ENCODE results near the gene ALDH1A2. TPM values are rescaled to one million over a fixed set of nuclear protein-coding genes. Genes with fewer than 3 reads are reported as not detected.
A peak's percentile ranks its signal among the peaks of the same experiment; 100 is the strongest.
"Not testable (repeated sequence)": the region's sequence is repeated elsewhere in the genome, so short reads cannot be mapped to it uniquely, and the experiment has no call there.

ALDH1A2 gene
- 6.1 TPM for total RNA-seq

GRCh38 chr15:58065445-58066041 is at the start of gene ALDH1A2:
Gene ALDH1A2 (minus strand): TSS chr15:58065711. CDS start chr15:58065650, 61 bp downstream.
- no peak for DNase-seq

GRCh38 chr15:58114812-58115211 is 49.3 kb upstream of the ALDH1A2 start:
- DNase-seq: no peak

- no peak for DNase-seq
These were observed 48.9 kb upstream of the ALDH1A2 start for GRCh38 chr15:58114388-58114787.

- DNase-seq: not testable (repeated sequence)
These were observed 47.8 kb upstream of the ALDH1A2 start for GRCh38 chr15:58113358-58113757.

GRCh38 chr15:58111718-58112104 is 46.2 kb upstream of the ALDH1A2 start:
- no peak for DNase-seq

GRCh38 chr15:58110999-58111717 is 45.6 kb upstream of the ALDH1A2 start:
- DNase-seq: no peak

GRCh38 chr15:58109419-58109818 is 43.9 kb upstream of the ALDH1A2 start:
- DNase-seq: no peak

- no peak for DNase-seq
These were observed 42.6 kb upstream of the ALDH1A2 start for GRCh38 chr15:58108117-58108516.

GRCh38 chr15:58103482-58103881 is 38.0 kb upstream of the ALDH1A2 start:
- no peak for DNase-seq

- no peak for DNase-seq
These were observed 31.1 kb upstream of the ALDH1A2 start for GRCh38 chr15:58096529-58097084.

GRCh38 chr15:58095415-58095814 is 29.9 kb upstream of the ALDH1A2 start:
- DNase-seq: no peak

- DNase-seq: no peak
These were observed 22.4 kb upstream of the ALDH1A2 start for GRCh38 chr15:58087871-58088270.

- no peak for DNase-seq
These were observed 21.0 kb upstream of the ALDH1A2 start for GRCh38 chr15:58086491-58086890.

- DNase-seq: no peak
These were observed 18.0 kb upstream of the ALDH1A2 start for GRCh38 chr15:58083526-58083925.

GRCh38 chr15:58081891-58082290 is 16.4 kb upstream of the ALDH1A2 start:
- DNase-seq: no peak

- DNase-seq: no peak
These were observed 15.9 kb upstream of the ALDH1A2 start for GRCh38 chr15:58081456-58081855.

- not testable (repeated sequence) for DNase-seq
These were observed 15.4 kb upstream of the ALDH1A2 start for GRCh38 chr15:58080959-58081358.

- DNase-seq: no peak
These were observed 14.9 kb upstream of the ALDH1A2 start for GRCh38 chr15:58080398-58080797.

- no peak for DNase-seq
These were observed 13.1 kb upstream of the ALDH1A2 start for GRCh38 chr15:58078591-58078990.

- DNase-seq: no peak
These were observed 11.9 kb upstream of the ALDH1A2 start for GRCh38 chr15:58077427-58077826.

- DNase-seq: no peak
These were observed 8.9 kb upstream of the ALDH1A2 start for GRCh38 chr15:58074452-58074851.

- DNase-seq: peak; percentile 29
These were observed 5.4 kb upstream of the ALDH1A2 start for GRCh38 chr15:58070801-58071418.

GRCh38 chr15:58069008-58069407 is 3.5 kb upstream of the ALDH1A2 start:
- no peak for DNase-seq

Data from occipital lobe (tissue), 2 donors.